Stimulated activated CD4-positive, alpha-beta T cell treated with anti-CD3 and anti-CD28 coated beads, Interleukin-1b, Interleukin-23, amount 100 ng/mL, for 1 hour (primary cell): Measurements from ENCODE around the gene IL2RG.

Experiments used
- DNase-seq, 2 donors: peaks; one replicate each; pipeline ENCODE4 v3.0.0-alpha.2; 2020; ENCODE audit warnings: low read depth in 2 of 2

The IL2RG gene

GRCh38 chrX:71111141-71111843, at the start of gene IL2RG:
TSS of gene IL2RG (minus strand) at chrX:71111577. CDS start at chrX:71111539, 38 bp downstream.
- peak in 1 of 2 donors; percentile 59 for DNase-seq

DNA sequence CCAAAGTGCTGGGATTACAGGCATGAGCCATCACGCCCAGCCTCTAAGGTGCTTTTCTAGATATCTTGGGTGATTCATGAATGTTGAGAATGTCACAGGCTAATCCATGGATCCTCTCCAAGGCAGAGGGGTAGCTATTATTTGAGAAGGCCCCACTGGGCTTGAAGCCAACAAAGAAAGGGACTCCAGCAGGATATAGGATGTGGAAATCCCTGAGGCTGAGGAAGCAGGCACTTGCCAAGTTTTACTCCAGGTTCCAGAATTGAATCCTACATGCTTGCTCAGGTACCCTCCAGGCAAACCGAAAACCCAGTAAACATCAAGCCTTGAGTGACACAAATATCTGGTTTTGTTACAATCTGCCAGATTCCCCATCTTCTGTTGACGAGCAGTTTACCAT, 49.1 kb upstream of the IL2RG start:
- no peak for DNase-seq

DNA sequence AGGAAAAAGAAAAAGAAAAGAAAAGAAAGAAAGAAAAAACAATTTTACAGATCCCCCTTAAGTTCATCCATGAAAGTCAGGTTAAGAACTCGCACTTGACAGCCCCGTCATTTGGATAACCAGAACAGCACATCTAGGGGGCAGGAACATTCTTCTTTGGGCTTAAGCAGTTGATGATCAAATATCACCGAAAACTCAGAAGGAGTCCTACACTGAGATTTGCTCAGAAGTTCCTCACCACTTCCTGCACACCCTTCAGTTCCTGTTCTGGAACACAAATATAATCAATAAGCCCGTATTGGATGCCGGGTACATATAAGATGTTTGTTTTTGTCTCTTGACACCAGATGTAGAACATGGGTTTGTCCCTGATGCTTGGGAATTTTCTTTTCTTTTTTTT, 48.0 kb upstream of the IL2RG start:
- no peak for DNase-seq

DNA sequence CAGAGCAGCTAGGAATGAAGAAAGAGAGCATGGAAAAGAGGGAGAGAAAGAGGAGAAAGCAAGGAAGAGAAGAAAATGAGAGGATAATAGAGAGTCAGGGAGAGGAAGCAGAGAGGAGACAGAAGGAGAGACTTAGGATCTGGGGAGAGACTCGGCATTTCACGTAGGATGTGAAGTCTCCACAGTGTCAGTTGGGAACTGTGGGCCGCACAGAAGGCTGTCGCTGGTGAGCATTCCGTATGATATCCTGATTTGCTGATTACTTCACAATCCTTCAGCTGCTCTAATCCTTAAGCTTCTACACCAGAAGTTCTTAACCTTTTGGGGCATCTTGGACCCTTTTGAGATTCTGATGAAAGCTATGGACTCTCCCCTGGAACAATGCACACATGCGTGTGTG, 47.2 kb upstream of the IL2RG start:
- no peak for DNase-seq

DNA sequence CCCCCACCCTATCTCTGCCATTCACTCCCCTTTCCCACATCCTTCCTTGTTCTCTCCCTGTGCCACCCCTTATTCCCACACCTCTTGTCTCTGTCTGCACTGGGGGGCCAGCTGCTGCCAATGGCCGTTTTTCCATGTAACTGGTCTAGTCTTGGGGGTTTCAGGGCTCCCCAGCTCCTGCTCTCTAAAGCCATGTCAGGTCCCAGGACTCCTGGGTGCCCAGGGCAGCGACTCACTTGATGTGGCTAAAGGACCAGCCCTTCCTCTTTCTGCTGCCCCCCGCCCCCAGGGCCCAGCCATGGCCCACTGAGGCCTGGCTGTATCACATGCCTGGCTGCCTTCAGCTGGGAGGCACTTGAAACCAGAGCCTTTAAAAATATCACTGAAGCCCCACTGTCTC, 43.3 kb upstream of the IL2RG start:
- DNase-seq: no peak

DNA sequence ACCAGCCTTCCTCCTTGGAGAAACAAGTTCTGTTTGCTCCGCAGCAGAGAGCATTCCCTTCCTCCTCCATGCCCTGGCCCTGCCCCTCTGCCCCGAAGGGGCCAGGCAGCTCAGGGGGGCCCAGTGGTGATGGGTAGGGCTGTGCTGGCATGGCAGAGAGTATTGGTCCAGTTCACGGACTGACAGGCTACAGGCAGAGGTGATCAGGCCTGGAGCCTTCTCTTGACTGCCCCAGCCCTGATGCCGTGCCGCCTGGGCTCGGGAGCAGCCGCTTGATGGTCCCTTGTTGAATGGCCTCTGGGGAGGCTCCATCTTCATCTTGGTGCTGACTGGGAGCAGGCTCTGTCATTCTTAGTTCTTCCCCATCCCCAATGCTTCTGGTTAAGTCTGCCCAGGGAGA, 42.8 kb upstream of the IL2RG start:
- no peak for DNase-seq

- DNase-seq: no peak
Observed at GRCh38 chrX:71151366-71151765, 40.0 kb upstream of the IL2RG start.

- DNase-seq: no peak
Observed at GRCh38 chrX:71148278-71148663, 36.9 kb upstream of the IL2RG start.

GRCh38 chrX:71147496-71148277, 36.3 kb upstream of the IL2RG start:
- DNase-seq: no peak

DNA sequence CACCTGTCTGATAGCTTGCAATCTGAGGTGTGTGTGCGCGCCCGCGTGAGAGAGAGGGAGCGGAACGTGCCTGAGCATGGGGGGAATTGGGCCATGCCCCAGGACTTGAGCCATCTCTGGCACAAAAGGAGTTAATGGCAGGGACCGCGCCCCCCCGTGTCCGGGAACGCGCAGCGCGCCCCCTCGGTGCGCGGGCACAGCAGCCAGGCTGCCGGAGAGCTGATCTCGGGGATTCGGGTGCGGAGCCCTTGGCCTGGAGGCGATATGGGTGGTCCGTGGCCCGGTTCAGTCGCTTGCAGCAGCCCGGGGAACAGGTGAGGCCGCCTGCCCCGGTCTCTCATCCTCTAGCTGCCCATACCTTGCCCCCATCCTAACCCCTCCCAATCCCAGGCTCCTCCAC, 33.3 kb upstream of the IL2RG start, which contains the start of gene NLGN3:
Gene NLGN3, plus strand, starts transcription at position 191 of the 400 bp plus-strand sequence. CDS start 2,909 bp downstream, outside the sequence.
- DNase-seq: no peak

- no peak for DNase-seq
Observed at GRCh38 chrX:71143508-71143907, 32.1 kb upstream of the IL2RG start.

DNA sequence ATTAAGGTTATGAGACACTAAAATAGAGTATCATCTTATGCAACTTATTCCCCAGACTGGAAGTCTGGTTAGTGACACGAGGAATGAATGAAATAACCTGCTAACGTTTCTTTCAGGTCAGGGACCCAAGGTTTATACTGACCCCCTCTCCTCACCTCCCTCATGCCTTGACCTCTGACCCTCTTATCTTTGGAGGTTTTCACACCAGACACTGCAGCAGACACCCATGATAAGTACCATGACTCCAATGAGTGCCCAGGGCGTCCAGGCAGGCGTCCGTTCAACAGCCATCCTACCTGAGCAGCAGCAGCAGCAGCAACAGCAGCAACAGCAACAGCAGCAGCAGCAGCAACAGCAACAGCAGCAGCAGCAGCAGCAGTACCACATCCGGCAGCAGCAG, 29.1 kb upstream of the IL2RG start:
- no peak for DNase-seq

GRCh38 chrX:71131510-71131909, 20.1 kb upstream of the IL2RG start:
- DNase-seq: no peak

DNA sequence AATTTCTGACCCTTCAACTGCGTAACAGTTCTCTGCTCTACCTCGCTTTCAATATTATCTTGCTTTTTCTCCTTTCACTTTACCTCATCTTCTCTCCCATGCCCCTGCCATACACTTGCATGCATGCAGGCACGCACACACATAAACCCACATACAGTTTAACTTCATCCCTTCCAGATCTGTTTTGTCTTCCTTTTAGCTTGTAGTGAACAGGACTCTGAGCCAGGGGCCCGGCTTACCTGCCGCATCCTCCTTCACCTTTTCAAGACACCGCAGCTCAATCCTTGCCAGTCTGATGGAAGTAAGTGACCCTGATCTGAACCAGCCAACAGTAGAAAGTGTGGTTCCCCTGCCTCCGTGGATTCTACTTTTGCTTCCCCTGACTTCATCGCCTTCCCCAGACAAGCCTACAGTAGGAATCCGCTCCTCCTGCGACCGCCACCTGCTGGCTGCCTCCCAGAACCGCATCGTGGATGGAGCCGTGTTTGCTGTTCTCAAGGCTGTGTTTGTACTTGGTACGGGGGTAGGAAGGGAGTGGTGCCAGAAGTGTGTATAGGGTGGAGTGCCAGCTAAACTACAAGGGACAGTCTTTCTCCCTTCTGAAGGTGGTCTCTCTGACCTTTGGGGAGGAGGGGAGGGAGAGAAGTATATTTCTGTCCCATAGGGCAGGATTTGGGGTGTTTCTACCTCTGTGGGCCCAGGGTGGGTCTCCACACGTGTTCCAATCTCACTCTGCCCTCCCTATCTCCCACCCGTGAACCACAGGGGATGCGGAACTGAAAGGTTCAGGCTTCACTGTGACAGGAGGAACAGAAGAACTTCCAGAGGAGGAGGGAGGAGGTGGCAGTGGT, 17.8 kb upstream of the IL2RG start:
- peak; percentile 46 to 48 for DNase-seq

GRCh38 chrX:71128166-71128833, 16.9 kb upstream of the IL2RG start:
- DNase-seq: no peak

DNA sequence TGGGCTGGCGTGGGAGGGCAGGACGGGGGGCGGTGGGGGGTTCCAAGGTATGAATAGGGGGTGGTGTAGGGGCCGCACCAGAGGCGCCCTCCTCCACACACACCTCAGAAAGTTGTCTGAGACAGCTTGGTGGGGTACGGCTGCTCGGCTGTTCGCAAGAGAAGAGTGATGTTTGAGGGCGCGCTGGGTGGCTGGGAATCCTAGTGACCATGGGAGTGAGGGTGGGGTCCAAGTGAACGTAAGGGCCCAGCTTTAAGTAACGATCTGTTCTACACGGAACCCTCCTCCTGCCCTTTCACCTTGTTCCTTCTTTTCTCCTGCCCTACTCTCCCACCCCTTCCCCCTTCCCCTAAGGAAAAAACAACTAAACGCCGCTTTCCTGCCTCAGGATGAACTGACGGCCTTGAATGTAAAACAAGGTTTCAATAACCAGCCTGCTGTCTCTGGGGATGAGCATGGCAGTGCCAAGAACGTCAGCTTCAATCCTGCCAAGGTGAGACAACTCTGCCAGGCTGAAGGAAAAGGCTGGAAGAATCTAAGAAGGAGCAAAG, 7.7 kb upstream of the IL2RG start:
- DNase-seq: no peak

GRCh38 chrX:71118032-71118984, 6.9 kb upstream of the IL2RG start, which contains the start of gene MED12:
TSS of gene MED12 (plus strand) at chrX:71118596. CDS start at chrX:71118755, 159 bp downstream.
- DNase-seq: peak; percentile 42 to 77

DNA sequence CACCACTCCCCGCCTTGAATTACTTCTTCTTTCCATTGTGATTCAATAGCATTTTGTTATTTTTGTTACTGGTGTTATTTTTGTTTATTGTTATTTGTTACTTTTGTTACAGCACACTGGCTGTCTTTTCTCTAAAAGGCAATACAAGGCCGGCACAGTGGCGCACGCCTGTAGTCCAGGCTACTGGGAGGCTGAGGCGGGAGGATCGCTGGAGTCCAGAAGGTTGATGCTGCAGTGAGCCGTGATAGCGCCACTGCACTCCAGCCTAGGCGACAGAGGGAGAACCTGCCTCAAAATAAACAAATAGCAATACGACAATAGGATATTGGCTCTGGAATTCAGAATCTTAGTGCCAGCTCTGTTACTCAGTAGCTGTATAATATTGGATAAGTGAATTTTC, 6.0 kb upstream of the IL2RG start:
- DNase-seq: no peak

GRCh38 chrX:71111921-71112431, 599 bp upstream of the IL2RG start:
- no peak for DNase-seq

DNA sequence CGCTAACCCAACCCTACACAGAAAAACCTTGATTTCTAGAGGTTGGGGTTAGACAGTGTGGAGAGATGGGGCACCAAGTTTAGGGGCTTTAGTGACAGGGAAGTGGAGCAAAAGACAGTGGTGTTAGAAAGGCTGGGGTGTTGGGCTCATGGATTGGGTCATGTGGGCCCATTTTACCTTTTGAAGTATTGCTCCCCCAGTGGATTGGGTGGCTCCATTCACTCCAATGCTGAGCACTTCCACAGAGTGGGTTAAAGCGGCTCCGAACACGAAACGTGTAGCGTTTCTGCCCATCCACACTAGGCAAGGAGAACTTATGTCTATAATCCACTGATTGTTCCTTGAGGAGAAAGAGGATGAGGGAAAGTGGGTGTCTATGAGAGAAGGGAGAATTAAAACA, 2.3 kb downstream of the IL2RG start:
- DNase-seq: no peak
